Neural cell (in vitro differentiated cells): ENCODE results near the gene CLTCL1. TPM values are rescaled to one million over a fixed set of nuclear protein-coding genes. Genes with fewer than 3 reads are reported as not detected.
"Not testable (repeated sequence)": the region's sequence is repeated elsewhere in the genome, so short reads cannot be mapped to it uniquely, and the experiment has no call there.

ENCODE experiments used
- H2AFZ ChIP-seq: fragments of 200-600, 300-800 bp; sonication (generic), shearing (Covaris generic); 2 replicates; pipeline ENCODE4 v1.6.0; 2014; ENCODE audit warnings: low read depth, mild to moderate bottlenecking, antibody characterized with exemption, low read length, moderate library complexity
- H3F3A ChIP-seq: fragments of 200-600 bp; shearing (Covaris generic); 2 replicates; pipeline ENCODE4 v1.6.1; 2016; ENCODE audit warnings: mild to moderate bottlenecking, moderate library complexity, mixed read lengths, antibody characterized with exemption, low read length; ENCODE audit not compliant: insufficient read depth, poor library complexity, severe bottlenecking
- H3K27ac ChIP-seq: fragments of 200-600, 300-800 bp; sonication (generic), shearing (Covaris generic); 2 replicates; pipeline ENCODE4 v1.5.1; 2014; ENCODE audit warnings: mild to moderate bottlenecking, low read length, moderate library complexity
- H3K27me3 ChIP-seq: fragments of 300-800, 200-600 bp; sonication (generic), shearing (Covaris generic); 2 replicates; pipeline ENCODE4 v1.6.0; 2014; ENCODE audit warnings: mild to moderate bottlenecking, low read depth, low read length, moderate library complexity; ENCODE audit not compliant: insufficient read depth
- H3K36me3 ChIP-seq: fragments of 300-800, 200-600 bp; sonication (generic), shearing (Covaris generic); 2 replicates; pipeline ENCODE4 v1.5.1; 2014; ENCODE audit warnings: mild to moderate bottlenecking, antibody characterized with exemption, low read length, moderate library complexity; ENCODE audit not compliant: insufficient read depth
- H3K4me2 ChIP-seq: fragments of 300-800, 200-600 bp; sonication (generic), shearing (Covaris generic); 2 replicates; pipeline ENCODE4 v1.6.0; 2014; ENCODE audit warnings: mild to moderate bottlenecking, low read length
- H3K4me3 ChIP-seq: fragments of 300-800, 200-600 bp; sonication (generic), shearing (Covaris generic); 2 replicates; pipeline ENCODE4 v1.5.1; 2014; ENCODE audit warnings: mild to moderate bottlenecking, low read length, moderate library complexity
- H3K79me2 ChIP-seq: fragments of 200-600 bp; shearing (Covaris generic); replicated peaks from 2 replicates; pipeline ENCODE4 v1.6.0; 2014; ENCODE audit warnings: mild to moderate bottlenecking, low read length, moderate library complexity; ENCODE audit not compliant: insufficient read depth
- H3K9ac ChIP-seq: fragments of 300-800, 200-600 bp; sonication (generic), shearing (Covaris generic); 2 replicates; pipeline ENCODE4 v1.6.1; 2016; ENCODE audit warnings: mild to moderate bottlenecking, low read length, mixed read lengths
- H3K9me2 ChIP-seq: fragments of 200-600 bp; shearing (Covaris generic); 2 replicates; pipeline ENCODE4 v1.6.1; 2016; ENCODE audit warnings: mild to moderate bottlenecking, low read length, mixed read lengths; ENCODE audit not compliant: insufficient read depth
- H3K9me3 ChIP-seq: fragments of 200-600, 300-800 bp; sonication (generic), shearing (Covaris generic); 2 replicates; pipeline ENCODE4 v1.6.1; 2016; ENCODE audit warnings: mild to moderate bottlenecking, mixed run types, low read length, moderate library complexity, mixed read lengths
- H4K20me1 ChIP-seq: fragments of 200-600 bp; shearing (Covaris generic); 2 replicates; pipeline ENCODE4 v1.6.1; 2016; ENCODE audit warnings: mild to moderate bottlenecking, mixed run types; ENCODE audit not compliant: insufficient read depth
- CTCF ChIP-seq: fragments of 450-650 bp; IDR thresholded peaks from 2 replicates; pipeline ENCODE4 v1.5.1; 2014; ENCODE audit warnings: antibody characterized with exemption, mild to moderate bottlenecking, moderate library complexity; ENCODE audit not compliant: poor library complexity, severe bottlenecking
- EP300 ChIP-seq: fragments of 450-650 bp; conservative IDR thresholded peaks from 2 replicates; pipeline ENCODE4 v1.6.1; 2014; ENCODE audit warnings: antibody characterized with exemption, mild to moderate bottlenecking, moderate library complexity; ENCODE audit not compliant: poor library complexity, severe bottlenecking
- EZH2 ChIP-seq: fragments of 200-600, 300-800 bp; shearing (Covaris generic), sonication (generic); IDR thresholded peaks from 2 replicates; pipeline ENCODE4 v1.6.1; 2014; ENCODE audit warnings: antibody characterized with exemption, low read length, borderline replicate concordance, mild to moderate bottlenecking; ENCODE audit not compliant: insufficient read depth, poor library complexity, severe bottlenecking
- MXI1 ChIP-seq: fragments of 450-650 bp; conservative IDR thresholded peaks from 2 replicates; pipeline ENCODE4 v1.6.1; 2014; ENCODE audit warnings: antibody characterized with exemption, mild to moderate bottlenecking; ENCODE audit not compliant: poor library complexity, severe bottlenecking
- POLR2AphosphoS5 ChIP-seq: IDR thresholded peaks from 2 replicates; pipeline ENCODE4 v1.6.1; 2012
- RAD21 ChIP-seq: fragments of 450-650 bp; conservative IDR thresholded peaks from 2 replicates; pipeline ENCODE4 v1.6.1; 2014; ENCODE audit warnings: antibody characterized with exemption, mild to moderate bottlenecking, moderate library complexity
- REST ChIP-seq: IDR thresholded peaks from 2 replicates; pipeline ENCODE4 v1.6.1; 2012; ENCODE audit warnings: borderline replicate concordance
- SMC3 ChIP-seq: fragments of 450-650 bp; conservative IDR thresholded peaks from 2 replicates; pipeline ENCODE4 v1.6.1; 2014; ENCODE audit warnings: antibody characterized with exemption, mild to moderate bottlenecking, moderate library complexity; ENCODE audit not compliant: poor library complexity
- TAF1 ChIP-seq: IDR thresholded peaks from 2 replicates; pipeline ENCODE4 v1.6.1; 2012; ENCODE audit warnings: low read depth
- polyA plus RNA-seq: library from polyadenylated mRNA; depleted of rRNA; stranded (reverse); fragments of >200 nt; gene quantifications from 2 replicates; pipeline ENCODE4 v1.2.3, GENCODE V29; 2014

Gene CLTCL1
- polyA plus RNA-seq, 1 donor from 2014 or later = 7.8 TPM

DNA sequence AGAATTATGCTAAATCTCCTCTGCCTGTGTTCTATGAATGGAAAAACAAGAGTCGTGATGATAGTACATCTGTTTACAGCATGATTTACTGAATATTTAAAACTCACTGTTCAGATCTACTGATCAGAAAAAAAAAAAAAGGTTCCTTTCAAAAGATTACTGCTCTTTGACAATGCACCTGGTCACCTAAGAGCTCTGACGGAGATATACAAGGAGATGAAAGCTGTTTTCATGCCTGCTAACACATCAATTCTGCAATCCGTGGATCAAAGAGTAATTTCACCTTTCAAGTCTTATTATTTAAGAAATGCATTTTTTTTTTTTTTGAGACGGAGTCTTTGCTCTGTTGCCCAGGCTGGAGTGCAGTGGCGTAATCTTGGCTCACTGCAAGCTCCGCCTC is 30.7 kb downstream of the CLTCL1 start:
- H4K20me1 ChIP-seq = no peaks in the 10 kb centered on the region
- H2AFZ ChIP-seq = no peak overlapping the region
- H3F3A ChIP-seq = no peaks in the 10 kb centered on the region
- TF ChIP-seq MXI1 = no peak
- no peak for TF ChIP-seq TAF1
- no peak for TF ChIP-seq SMC3
- TF ChIP-seq REST = no peak
- TF ChIP-seq EZH2 = no peak
- TF ChIP-seq RAD21 = no peak
- no peak for TF ChIP-seq POLR2AphosphoS5
- TF ChIP-seq EP300 = no peak
- no peak for TF ChIP-seq CTCF
- no peaks in the 10 kb centered on the region for H3K27me3 ChIP-seq
- no peaks in the 10 kb centered on the region for H3K9me3 ChIP-seq
- H3K79me2 ChIP-seq = no peaks in the 10 kb centered on the region
- no peak overlapping the region for H3K4me2 ChIP-seq
- H3K27ac ChIP-seq = no peak overlapping the region
- no peaks in the 10 kb centered on the region for H3K36me3 ChIP-seq
- H3K4me3 ChIP-seq = no peak overlapping the region
- no peaks in the 10 kb centered on the region for H3K9me2 ChIP-seq
- no peak overlapping the region for H3K9ac ChIP-seq

GRCh38 chr22:19260194-19260593 is 31.3 kb downstream of the CLTCL1 start:
- Histone ChIP-seq H3K36me3 (no peaks in the 10 kb centered on the region), H4K20me1 (no peaks in the 10 kb centered on the region), H3K27ac (no peak overlapping the region), H3K4me3 (no peak overlapping the region), H3K9ac (no peak overlapping the region), H3F3A (no peaks in the 10 kb centered on the region), H2AFZ (no peak overlapping the region), H3K4me2 (no peak overlapping the region), H3K9me2 (no peaks in the 10 kb centered on the region), H3K27me3 (no peaks in the 10 kb centered on the region), H3K79me2 (no peaks in the 10 kb centered on the region), H3K9me3 (no peaks in the 10 kb centered on the region)
- TF ChIP-seq EZH2 (no peak), REST (no peak), RAD21 (no peak), POLR2AphosphoS5 (no peak), SMC3 (no peak), EP300 (no peak), MXI1 (no peak), TAF1 (no peak), CTCF (no peak)

DNA sequence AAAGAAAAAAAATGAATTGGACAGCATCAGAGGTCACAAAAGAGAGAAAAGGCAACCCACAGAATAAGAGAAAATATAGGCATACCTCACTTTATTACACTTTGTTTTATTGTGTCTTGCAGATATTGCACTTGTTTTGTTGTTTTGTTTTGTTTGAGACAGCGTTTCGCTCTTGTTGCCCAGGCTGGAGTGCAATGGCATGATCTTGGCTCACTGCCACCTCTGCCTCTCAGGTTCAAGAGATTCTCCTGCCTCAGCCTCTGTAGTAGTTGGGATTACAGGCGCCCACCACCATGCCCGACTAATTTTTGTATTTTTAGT is 32.6 kb downstream of the CLTCL1 start:
- H3K36me3 ChIP-seq, H3K9me3 ChIP-seq, H3K27ac ChIP-seq, H3K79me2 ChIP-seq, H3K27me3 ChIP-seq, H3K4me2 ChIP-seq, H2AFZ ChIP-seq, H3F3A ChIP-seq, H3K9me2 ChIP-seq, H4K20me1 ChIP-seq, H3K9ac ChIP-seq, H3K4me3 ChIP-seq: not testable (repeated sequence)
